GM18870 (cell line): ENCODE results near the gene BPIFB2.

Experiments used
- ATAC-seq: cut with Tn5 transposase; IDR thresholded peaks from one replicate; pipeline ENCODE4 v1.9.1; 2021; ENCODE audit warnings: moderate library complexity; ENCODE audit not compliant: unreplicated experiment

The BPIFB2 gene

DNA sequence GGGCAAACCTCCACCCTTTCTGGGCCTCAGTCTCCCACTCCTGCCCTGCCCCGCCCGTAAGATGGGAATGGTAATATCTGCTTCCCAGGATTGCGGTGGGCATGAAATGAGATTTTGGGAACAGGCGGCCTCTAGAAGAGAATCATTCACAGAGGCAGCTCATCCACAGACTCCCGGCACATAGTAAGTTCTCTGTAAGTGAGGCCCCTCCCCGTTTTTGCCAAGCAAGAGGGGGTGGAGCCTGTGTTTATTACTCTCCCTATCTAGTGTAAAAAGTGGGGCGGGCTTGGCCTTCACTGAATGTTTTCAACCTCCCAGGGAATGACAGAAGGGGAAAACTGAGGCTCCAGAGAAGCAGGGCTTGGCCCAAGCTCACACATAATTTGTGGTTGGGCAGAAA lies 23.3 kb upstream of the BPIFB2 start:
- no peak for ATAC-seq

GRCh38 chr20:32984631-32985354 lies 22.7 kb upstream of the BPIFB2 start:
- ATAC-seq, result no peak

- ATAC-seq, result no peak
Observed at GRCh38 chr20:32985596-32985995, 21.9 kb upstream of the BPIFB2 start.

DNA sequence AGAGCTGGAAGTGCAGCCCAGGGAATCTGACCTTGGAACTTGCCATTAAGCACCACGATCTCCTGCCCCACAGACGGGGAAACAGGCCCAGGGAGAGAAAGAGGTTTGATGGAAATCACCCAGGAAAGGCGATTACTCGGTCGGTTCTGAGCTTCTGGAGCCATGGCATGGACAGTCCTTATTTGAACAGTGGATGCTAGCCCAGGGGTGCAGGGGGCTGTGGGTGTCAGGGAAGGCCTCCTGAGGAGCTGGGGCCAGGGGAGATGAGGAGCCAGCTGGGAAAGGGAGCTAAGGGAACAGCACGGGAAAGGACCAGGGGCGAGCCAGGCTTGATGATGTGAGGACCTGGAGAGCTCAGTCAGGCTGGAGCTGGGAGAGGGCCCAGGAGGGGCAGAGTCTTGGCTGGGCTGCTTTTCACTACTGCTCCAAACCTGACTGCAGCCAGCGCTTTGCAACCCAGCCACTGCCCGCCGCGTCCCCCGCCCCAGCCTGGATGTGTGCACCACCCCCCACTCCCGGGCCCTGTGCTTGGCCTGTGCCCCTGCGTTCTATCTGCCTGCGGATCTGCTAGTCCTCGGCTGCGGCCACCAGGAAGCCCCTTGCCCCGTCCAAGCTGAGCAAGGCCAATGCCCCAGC lies 21.1 kb upstream of the BPIFB2 start:
- no peak for ATAC-seq

DNA sequence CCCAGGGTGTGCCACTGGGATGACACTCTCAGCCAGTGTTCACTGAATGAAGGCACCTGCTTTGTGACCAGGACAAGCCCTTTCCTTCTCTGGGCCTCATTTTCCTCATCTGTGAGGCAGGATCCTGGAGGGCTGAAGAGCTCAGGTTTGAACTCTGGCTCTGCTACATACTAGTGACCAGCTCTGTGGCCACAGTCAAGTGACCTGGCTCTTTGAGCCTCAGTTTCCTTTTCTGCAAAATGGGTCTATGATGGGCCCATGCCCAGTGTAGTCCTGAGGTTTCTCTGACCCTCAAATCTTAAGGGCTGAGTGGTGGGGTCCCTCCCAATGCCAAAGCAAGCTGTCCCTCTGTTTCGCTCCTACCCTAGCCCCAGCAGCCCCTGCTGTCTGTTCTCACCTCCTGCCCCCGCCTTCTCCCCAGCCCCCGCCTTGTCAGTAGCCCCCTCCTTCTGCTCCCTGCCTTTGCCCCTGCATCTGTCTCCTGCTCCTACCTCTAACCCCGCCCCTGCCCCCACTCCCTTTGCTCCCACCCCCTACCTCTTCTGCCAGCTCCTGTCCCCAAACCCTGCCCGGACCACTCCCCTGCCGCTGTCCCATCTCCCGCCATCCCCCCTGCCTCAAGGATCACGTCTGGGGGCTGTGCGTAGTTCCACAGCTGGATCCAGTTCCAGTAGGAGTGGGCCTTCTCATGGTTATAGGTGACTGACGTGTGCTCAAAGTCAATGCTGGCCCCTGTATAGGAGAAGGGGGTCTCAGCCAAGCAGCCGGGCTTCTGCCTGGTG lies 20.3 kb upstream of the BPIFB2 start:
- ATAC-seq, result no peak

DNA sequence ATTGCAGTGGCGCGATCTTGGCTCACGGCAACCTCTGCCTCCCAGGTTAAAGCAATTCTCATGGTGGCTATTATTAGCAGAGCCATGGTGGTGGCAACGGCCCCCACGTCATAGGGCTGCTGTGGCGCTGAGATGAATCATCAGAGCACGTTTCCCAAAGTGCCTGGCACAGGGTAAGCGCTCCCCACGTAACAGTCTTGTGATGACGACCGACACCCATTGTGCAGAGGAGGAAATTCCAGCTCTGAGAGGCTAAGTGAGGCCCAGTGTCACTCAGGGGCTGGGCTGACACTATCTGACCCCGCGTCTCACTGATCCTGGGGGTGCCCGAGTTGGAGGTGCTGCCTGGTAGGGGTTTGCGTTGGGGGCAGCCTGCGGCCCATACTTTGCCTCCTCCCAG lies 19.5 kb upstream of the BPIFB2 start:
- ATAC-seq, result no peak

GRCh38 chr20:32989507-32990283 lies 17.8 kb upstream of the BPIFB2 start:
- no peak for ATAC-seq

DNA sequence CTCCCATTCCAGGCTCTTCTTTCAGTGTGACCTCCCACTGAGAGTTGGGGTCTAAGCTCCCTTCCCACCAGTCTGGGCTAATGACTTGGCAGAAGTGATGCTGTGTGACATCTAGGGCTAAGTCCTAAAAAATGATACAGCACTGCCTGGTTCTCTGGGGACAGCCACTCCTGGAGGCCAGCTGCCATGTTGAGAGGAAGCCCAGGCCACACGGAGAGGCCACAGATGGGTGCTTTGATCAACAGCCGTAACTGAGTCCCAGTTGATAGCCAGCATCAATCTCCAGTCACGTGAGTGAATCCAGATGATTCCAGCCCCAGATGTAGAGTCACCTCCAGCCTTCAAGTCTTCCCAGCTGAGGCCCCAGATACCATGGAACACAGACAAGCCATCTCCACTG lies 17.1 kb upstream of the BPIFB2 start:
- no peak for ATAC-seq

DNA sequence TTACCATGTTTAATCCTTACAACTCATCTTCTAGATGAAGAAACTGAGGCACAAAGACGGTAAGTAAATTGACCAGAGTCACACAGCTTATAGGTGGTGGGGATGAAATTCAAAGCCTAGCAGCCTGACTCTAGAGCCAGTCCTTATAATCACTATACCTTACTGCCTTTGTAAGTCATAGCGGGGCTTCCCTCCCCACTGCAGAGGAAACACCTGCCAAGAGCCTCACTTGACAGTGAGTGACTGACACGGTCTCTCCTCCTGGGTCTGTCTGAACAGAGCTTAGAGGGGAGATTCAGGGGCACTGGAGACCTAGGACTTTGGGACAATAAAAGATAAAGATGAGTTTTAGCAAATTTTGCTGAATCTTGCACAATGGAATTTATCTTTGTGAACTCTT lies 16.1 kb upstream of the BPIFB2 start:
- no peak for ATAC-seq

GRCh38 chr20:32991792-32992641 lies 15.5 kb upstream of the BPIFB2 start:
- no peak for ATAC-seq

GRCh38 chr20:32993496-32994050 lies 13.9 kb upstream of the BPIFB2 start:
- no peak for ATAC-seq

DNA sequence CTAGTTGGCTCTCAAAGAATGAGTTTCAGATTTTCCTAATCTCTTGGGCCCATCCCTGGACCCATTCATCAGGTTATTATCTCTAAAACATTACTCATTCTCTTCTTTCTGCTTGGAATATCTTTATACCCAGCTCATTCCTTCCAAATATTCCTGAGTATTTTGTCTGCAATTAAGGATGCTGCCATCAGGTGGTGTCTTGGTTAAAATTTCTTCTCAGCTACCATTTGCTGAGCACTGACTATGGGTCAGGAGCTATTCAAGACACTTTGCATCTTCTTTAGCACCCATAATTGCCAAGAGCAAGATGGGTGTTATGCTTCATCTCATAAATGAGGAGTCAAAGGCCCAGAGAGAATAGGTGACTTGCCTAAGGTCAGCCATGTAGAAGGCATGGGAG lies 11.7 kb upstream of the BPIFB2 start:
- ATAC-seq, result no peak

GRCh38 chr20:32997431-32997830 lies 10.1 kb upstream of the BPIFB2 start:
- ATAC-seq, result no peak

- ATAC-seq, result no peak
Observed at GRCh38 chr20:32999603-33000250, 7.8 kb upstream of the BPIFB2 start.

DNA sequence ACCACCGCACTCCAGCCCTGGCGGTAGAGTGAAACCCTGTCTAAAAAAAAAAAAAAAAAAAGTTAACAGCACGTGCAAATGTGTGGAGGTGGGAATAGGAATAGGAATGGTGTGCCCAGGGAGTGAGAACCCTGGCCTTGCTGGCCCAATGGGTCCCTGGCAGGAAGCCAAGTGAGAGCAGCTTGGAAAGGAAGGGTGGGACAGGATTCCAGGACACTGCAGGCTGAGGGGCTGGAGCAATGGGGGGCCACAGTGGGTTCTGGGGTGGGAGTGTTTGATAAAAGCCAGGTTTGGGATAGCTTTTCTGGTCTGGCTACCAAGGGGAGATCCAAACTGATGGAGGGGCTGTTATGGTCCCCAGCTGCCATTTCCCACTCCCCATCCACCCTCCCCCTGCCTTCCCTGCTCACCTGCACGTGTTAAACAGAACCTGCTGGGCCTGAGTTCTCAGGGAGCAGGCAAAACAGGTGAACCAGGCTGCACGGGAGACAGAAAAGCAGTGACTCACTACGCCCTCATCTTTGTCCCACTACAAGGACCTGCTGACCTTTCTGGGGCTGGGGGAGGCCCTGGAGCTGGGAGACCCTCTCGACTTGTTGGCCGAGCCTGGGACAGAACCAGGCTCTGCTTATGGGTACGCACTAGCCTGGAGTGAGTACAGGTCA lies 6.6 kb upstream of the BPIFB2 start:
- no peak for ATAC-seq

GRCh38 chr20:33002087-33002808 lies 5.3 kb upstream of the BPIFB2 start:
- no peak for ATAC-seq

DNA sequence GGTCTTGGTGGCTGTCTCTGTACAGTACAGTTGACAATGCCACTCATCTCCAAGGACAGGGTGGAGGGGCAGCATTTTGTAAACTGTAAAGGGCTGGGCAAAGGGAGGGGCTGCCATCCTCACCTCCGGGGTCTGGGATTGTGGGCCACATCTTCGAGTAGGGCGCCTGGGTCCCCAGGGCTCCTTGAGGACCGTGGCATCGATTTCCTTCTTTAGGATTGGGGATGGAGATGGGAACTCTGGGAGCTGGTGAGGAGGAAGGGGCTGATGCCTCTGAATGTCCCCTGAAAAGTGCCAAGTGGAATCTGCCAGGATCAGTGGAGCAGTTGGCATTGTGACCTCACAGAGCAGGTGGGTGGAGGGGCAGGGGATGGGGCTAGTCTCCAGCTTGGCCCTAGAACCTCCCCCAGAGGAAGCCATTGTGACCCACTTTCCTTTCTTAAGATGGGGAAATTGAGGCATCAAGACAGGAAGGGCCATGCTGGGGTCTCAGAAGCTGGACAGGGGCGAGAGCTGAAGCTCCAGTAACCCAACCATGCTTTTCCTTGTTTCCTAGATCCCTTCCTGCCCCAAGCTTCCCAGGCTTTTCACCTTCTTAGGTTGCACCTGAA lies 3.3 kb upstream of the BPIFB2 start, which contains the start of gene SUN5:
TSS of gene SUN5 (minus strand) at position 293 of the 611 bp plus-strand sequence. CDS start at position 200, 93 bp downstream.
- ATAC-seq, result no peak

GRCh38 chr20:33005132-33005566 lies 2.4 kb upstream of the BPIFB2 start:
- ATAC-seq, result no peak
